ENCODE data around the gene EGFL7.
"Not testable (repeated sequence)": the region's sequence is repeated elsewhere in the genome, so short reads cannot be mapped to it uniquely, and the experiment has no call there.

EGFL7 gene

GRCh38 chr9:136705564-136705963, 42.8 kb downstream of the EGFL7 start:
- Histone ChIP-seq H3K36me3 (no peaks in the 10 kb centered on the region), H3K27ac (no peak overlapping the region), H3K27me3 (ENCODE audit: insufficient read depth, low read depth, severe bottlenecking) (no peaks in the 10 kb centered on the region), H3K4me3 (ENCODE audit: low read depth, low read length) (no peak overlapping the region), H3K9me3 (ENCODE audit: severe bottlenecking) (no peaks in the 10 kb centered on the region)
- TF ChIP-seq CTCF (IDR thresholded peaks at IDR 0.05; ENCODE audit: low read depth, low read length): no peak
- no peak for DNase-seq

- no peak for TF ChIP-seq CTCF (IDR thresholded peaks at IDR 0.05; ENCODE audit: low read depth, low read length)
- no peak overlapping the region for H3K4me3 ChIP-seq (ENCODE audit: low read depth, low read length)
- DNase-seq: no peak
- H3K36me3 ChIP-seq: no peaks in the 10 kb centered on the region
- H3K27me3 ChIP-seq (ENCODE audit: insufficient read depth, low read depth, severe bottlenecking): no peaks in the 10 kb centered on the region
- H3K27ac ChIP-seq: no peak overlapping the region
- H3K9me3 ChIP-seq (ENCODE audit: severe bottlenecking): no peaks in the 10 kb centered on the region
Measured at GRCh38 chr9:136707011-136707410, 44.3 kb downstream of the EGFL7 start.

GRCh38 chr9:136707849-136708517, 45.3 kb downstream of the EGFL7 start:
- TF ChIP-seq CTCF (IDR thresholded peaks at IDR 0.05; ENCODE audit: low read depth, low read length): no peak
- H3K4me3 ChIP-seq (ENCODE audit: low read depth, low read length): no peak overlapping the region
- DNase-seq: no peak
- no peaks in the 10 kb centered on the region for H3K9me3 ChIP-seq (ENCODE audit: severe bottlenecking)
- no peaks in the 10 kb centered on the region for H3K36me3 ChIP-seq
- no peak overlapping the region for H3K27ac ChIP-seq
- H3K27me3 ChIP-seq (ENCODE audit: insufficient read depth, low read depth, severe bottlenecking): no peaks in the 10 kb centered on the region

GRCh38 chr9:136709454-136710109, 46.9 kb downstream of the EGFL7 start:
- no peak overlapping the region for H3K27ac ChIP-seq
- no peaks in the 10 kb centered on the region for H3K9me3 ChIP-seq (ENCODE audit: severe bottlenecking)
- H3K36me3 ChIP-seq: peaks cover 9% of the 10 kb centered on the region
- no peaks in the 10 kb centered on the region for H3K27me3 ChIP-seq (ENCODE audit: insufficient read depth, low read depth, severe bottlenecking)
- no peak for TF ChIP-seq CTCF (IDR thresholded peaks at IDR 0.05; ENCODE audit: low read depth, low read length)
- H3K4me3 ChIP-seq (ENCODE audit: low read depth, low read length): no peak overlapping the region
- no peak for DNase-seq

GRCh38 chr9:136710543-136710942, 47.8 kb downstream of the EGFL7 start:
- no peak overlapping the region for H3K27ac ChIP-seq
- no peak for DNase-seq
- peaks cover 14% of the 10 kb centered on the region for H3K36me3 ChIP-seq
- TF ChIP-seq CTCF (IDR thresholded peaks at IDR 0.05; ENCODE audit: low read depth, low read length): no peak
- H3K9me3 ChIP-seq (ENCODE audit: severe bottlenecking): no peaks in the 10 kb centered on the region
- H3K27me3 ChIP-seq (ENCODE audit: insufficient read depth, low read depth, severe bottlenecking): no peaks in the 10 kb centered on the region
- H3K4me3 ChIP-seq (ENCODE audit: low read depth, low read length): no peak overlapping the region

- not testable (repeated sequence) for H3K27me3 ChIP-seq (ENCODE audit: insufficient read depth, low read depth, severe bottlenecking); DNase-seq; H3K27ac ChIP-seq; H3K9me3 ChIP-seq (ENCODE audit: severe bottlenecking); H3K4me3 ChIP-seq (ENCODE audit: low read depth, low read length)
- peaks cover 14% of the 10 kb centered on the region for H3K36me3 ChIP-seq
Measured at GRCh38 chr9:136711219-136711648, 48.5 kb downstream of the EGFL7 start.
